HepG2 (cell line): ENCODE measurements around the gene LAMTOR1. TPM values are rescaled to one million over a fixed set of nuclear protein-coding genes. Genes with fewer than 3 reads are reported as not detected.

Experiments used
- ATAC-seq: fragments of 200-7000 bp; cut with Tn5 transposase; 3 replicates; pipeline ENCODE4 v1.9.1; 2020; ENCODE audit warnings: mild to moderate bottlenecking, moderate library complexity
- BruUV-seq: library from RNA; stranded (reverse); fragments of 400-500 nt; replicated peaks from 2 replicates; lab custom pipeline; 2021; lab: Mats Ljungman, UMichigan
- CTCF ChIA-PET: fragments of 300-600 bp; formaldehyde crosslinking; extraction: SDS; loops from one replicate; lab custom pipeline; 2021; ENCODE audit warnings: low total read pairs, inconsistent platforms, low intra/inter-chr PET ratio; lab: Yijun Ruan, JAX
- POLR2A ChIA-PET: fragments of 350-600 bp; sonication (Branson Sonifier 250); formaldehyde crosslinking; loops from one replicate; lab custom pipeline; 2020; ENCODE audit warnings: antibody characterized with exemption, inconsistent platforms; lab: Yijun Ruan, JAX
- DNase-seq: peaks from one replicate; pipeline ENCODE4 v3.0.0-alpha.2; 2015; ENCODE audit warnings: low spot score
- FAIRE-seq: peaks from 3 replicates; lab custom pipeline; 2011; peaks lifted over from hg19 to GRCh38; lab: Jason Lieb, UNC
- H2AFZ ChIP-seq: one replicate; pipeline ENCODE4 v1.6.1; 2011; ENCODE audit warnings: low read length, inconsistent platforms
- H3K27ac ChIP-seq: fragments of 300-600 bp; 3 replicates; pipeline ENCODE4 v1.8.0; 2011; ENCODE audit warnings: mixed run types, mild to moderate bottlenecking, mixed read lengths, low read length, inconsistent platforms; ENCODE audit not compliant: insufficient read depth; ENCODE audit errors: extremely low read length
- H3K27me3 ChIP-seq, 2 experiments: fragments of 200-600 bp in 1 of 2; 2 replicates in 1 of 2; 3 replicates in 1 of 2; pipeline versions ENCODE4 v1.6.0 to v1.8.0; 2011; ENCODE audit warnings: low read length in 2 of 2, mild to moderate bottlenecking in 2 of 2, moderate library complexity in 2 of 2, inconsistent platforms in 1 of 2; ENCODE audit not compliant: insufficient read depth in 2 of 2, control insufficient read depth in 1 of 2
- H3K36me3 ChIP-seq, 2 experiments: fragments of 200-600 bp in 1 of 2; replicated peaks in 1 of 2; 2 replicates in 1 of 2; 3 replicates in 1 of 2; pipeline versions ENCODE4 v1.5.1 to v1.8.0; 2011; ENCODE audit warnings: low read length in 2 of 2, inconsistent platforms in 1 of 2; ENCODE audit not compliant: insufficient read depth in 2 of 2, control insufficient read depth in 1 of 2
- H3K4me1 ChIP-seq: 2 replicates; pipeline ENCODE4 v1.5.1; 2012; ENCODE audit warnings: low read length, inconsistent platforms; ENCODE audit not compliant: insufficient read depth
- H3K4me2 ChIP-seq: 2 replicates; pipeline ENCODE4 v1.6.0; 2011; ENCODE audit warnings: low read depth, low read length, inconsistent platforms
- H3K4me3 ChIP-seq, 3 experiments: fragments of 200-600 bp in 1 of 3; sonication (generic), shearing (Covaris generic) in 1 of 3; replicated peaks in 1 of 3; 2 replicates each; pipeline ENCODE4 v1.5.1; 2011 to 2016; ENCODE audit warnings: low read length in 3 of 3, inconsistent platforms in 2 of 3, low read depth in 2 of 3, mild to moderate bottlenecking in 2 of 3, control low read depth in 1 of 3, mixed read lengths in 1 of 3; ENCODE audit not compliant: insufficient read depth in 1 of 3
- H3K79me2 ChIP-seq: one replicate; pipeline ENCODE4 v1.6.1; 2011; ENCODE audit warnings: low read length, inconsistent platforms; ENCODE audit not compliant: insufficient read depth
- H3K9ac ChIP-seq: 2 replicates; pipeline ENCODE4 v1.6.0; 2011; ENCODE audit warnings: mild to moderate bottlenecking, low read depth, low read length, inconsistent platforms; ENCODE audit not compliant: insufficient read depth
- H3K9me3 ChIP-seq: 2 replicates; pipeline ENCODE4 v1.5.1; 2012; ENCODE audit warnings: mild to moderate bottlenecking, low read length
- H4K20me1 ChIP-seq: 2 replicates; pipeline ENCODE4 v1.6.0; 2011; ENCODE audit warnings: inconsistent platforms, mild to moderate bottlenecking, low read length, moderate library complexity; ENCODE audit not compliant: insufficient read depth
- ARID2 ChIP-seq: sonication (generic); formaldehyde crosslinking; IDR thresholded peaks from 2 replicates; pipeline ENCODE4 v1.8.1; 2022; ENCODE audit warnings: mild to moderate bottlenecking, missing genetic modification reagents, borderline replicate concordance
- CHCHD3 ChIP-seq: sonication (generic); formaldehyde crosslinking; IDR thresholded peaks from 2 replicates; pipeline ENCODE4 v1.8.0; 2022; ENCODE audit warnings: mild to moderate bottlenecking, missing genetic modification reagents, moderate library complexity
- FOSL1 ChIP-seq: sonication (generic); formaldehyde crosslinking; IDR thresholded peaks from 2 replicates; pipeline ENCODE4 v1.9.0; 2021; ENCODE audit warnings: missing genetic modification reagents, borderline replicate concordance
- FOXJ3 ChIP-seq: sonication (generic); formaldehyde crosslinking; IDR thresholded peaks from 2 replicates; pipeline ENCODE4 v1.4.0; 2020; ENCODE audit warnings: missing genetic modification reagents, mild to moderate bottlenecking, borderline replicate concordance
- NPAS2 ChIP-seq: sonication (generic); formaldehyde crosslinking; IDR thresholded peaks from 2 replicates; pipeline ENCODE4 v1.8.0; 2022; ENCODE audit warnings: mild to moderate bottlenecking, missing genetic modification reagents, borderline replicate concordance
- ONECUT2 ChIP-seq: sonication (generic); formaldehyde crosslinking; IDR thresholded peaks from 2 replicates; pipeline ENCODE4 v1.4.0; 2020; ENCODE audit warnings: missing genetic modification reagents
- SALL1 ChIP-seq: sonication (generic); formaldehyde crosslinking; IDR thresholded peaks from 2 replicates; pipeline ENCODE4 v1.8.0; 2022; ENCODE audit warnings: mild to moderate bottlenecking, missing genetic modification reagents
- SALL2 ChIP-seq: sonication (generic); formaldehyde crosslinking; IDR thresholded peaks from 2 replicates; pipeline ENCODE4 v1.8.1; 2023; ENCODE audit warnings: mild to moderate bottlenecking, missing genetic modification reagents, inconsistent platforms
- SETDB1 ChIP-seq: sonication (generic); formaldehyde crosslinking; IDR thresholded peaks from 2 replicates; pipeline ENCODE4 v1.5.1; 2020; ENCODE audit warnings: missing genetic modification reagents, mild to moderate bottlenecking, borderline replicate concordance
- SNAPC4 ChIP-seq: sonication (generic); formaldehyde crosslinking; IDR thresholded peaks from 2 replicates; pipeline ENCODE4 v1.4.0; 2020; ENCODE audit warnings: mild to moderate bottlenecking, missing genetic modification reagents
- ZNF224 ChIP-seq: sonication (generic); formaldehyde crosslinking; IDR thresholded peaks from 2 replicates; pipeline ENCODE4 v1.5.0; 2020; ENCODE audit warnings: mild to moderate bottlenecking, missing genetic modification reagents
- ZNF282 ChIP-seq: fragments of 450-650 bp; IDR thresholded peaks from 2 replicates; pipeline ENCODE4 v1.6.1; 2018; ENCODE audit not compliant: partially characterized antibody
- ZNF503 ChIP-seq: sonication (generic); formaldehyde crosslinking; IDR thresholded peaks from 2 replicates; pipeline ENCODE4 v1.4.0; 2020; ENCODE audit warnings: missing genetic modification reagents
- WGBS: methylation state at CpG from one replicate; pipeline ENCODE4 v1.1.6; 2017; ENCODE audit warnings: low lambda C conversion rate; 5-methylcytosine and 5-hydroxymethylcytosine counted together
- in situ Hi-C: cut with HindIII; loops from 2 replicates; pipeline ENCODE4 v1.10.0; 2017; ENCODE audit warnings: low pct_unique_long_range_greater_than_20kb; ENCODE audit not compliant: extremely low pct_ligation_motif_present
- intact Hi-C: fragments of 100-400 bp; cut with micrococcal nuclease; formaldehyde crosslinking; loops from one replicate; pipeline ENCODE4 v1.10.0; 2022; ENCODE audit not compliant: unreplicated experiment
- polyA plus RNA-seq, 8 experiments: library from polyadenylated mRNA; depleted of rRNA in 3 of 8; stranded (reverse) in 7 of 8; unstranded in 1 of 8; fragments of >200 nt; fragmentation: Illumina TruSeq in 4 of 8; extraction: Trizol in 4 of 8; gene quantifications; 2 replicates each; pipeline versions ENCODE4 v1.2.1 to v1.2.3, GENCODE V29; 2011 to 2016; ENCODE audit warnings: low read depth in 4 of 8, missing spikeins in 1 of 8, mixed read lengths in 1 of 8; ENCODE audit not compliant: insufficient read depth in 1 of 8
- total RNA-seq, 5 experiments: library from RNA; depleted of rRNA; stranded (reverse); fragments of >200 nt; fragmentation: Illumina TruSeq; extraction: Trizol; gene quantifications; 2 replicates each; pipeline ENCODE4 v1.2.3, GENCODE V29; 2016; ENCODE audit warnings: low read depth in 1 of 5
- TF ChIP-seq, protein P1 (sequence below): sonication (generic); formaldehyde crosslinking; IDR thresholded peaks from 2 replicates; pipeline ENCODE4 v1.8.0; 2022; ENCODE audit warnings: missing genetic modification reagents, mild to moderate bottlenecking, inconsistent platforms, borderline replicate concordance
- TF ChIP-seq, protein P2 (sequence below): sonication (generic); formaldehyde crosslinking; IDR thresholded peaks from 2 replicates; pipeline ENCODE4 v1.8.0; 2022; ENCODE audit warnings: missing genetic modification reagents, low read depth, mild to moderate bottlenecking, borderline replicate concordance

The LAMTOR1 gene
- total and polyA plus RNA-seq, 2 of the 13 experiments (the other 11 are each of a cell fraction or from before 2014, with no cell fraction given): 60.4 to 66.0 TPM

- Histone ChIP-seq H3K27me3 (no peaks in the 10 kb centered on the region), H3K9me3 (no peaks in the 10 kb centered on the region), H3K9ac (no peak overlapping the region), H3K4me2 (no peak overlapping the region), H4K20me1 (no peaks in the 10 kb centered on the region), H3K36me3 (peaks cover 2 to 6% of the 10 kb centered on the region in 2 experiments; a peak in 2 of 5 replicates), H3K27ac (no peak overlapping the region), H3K79me2 (no peaks in the 10 kb centered on the region), H3K4me3 (no peak overlapping the region), H2AFZ (no peak overlapping the region), H3K4me1 (peaks cover 17% of the 10 kb centered on the region)
- no peak for DNase-seq
- WGBS: 97% methylated on average over 4 of the region's 4 CpGs
- no peak for FAIRE-seq
- intact Hi-C loops (no loop called here), in situ Hi-C loops (no loop called here)
- ChIA-PET CTCF (interaction anchor here (4.7 kb wide), 1 partner anchor 63 kb away, joined by 67 read pairs; no protein-coding TSS in a partner anchor), POLR2A (no interaction called here)
- no TSS peak for BruUV-seq
- ATAC-seq: no peak
- no peak for TF ChIP-seq NPAS2 (CRISPR knock-in tag)
- no peak for TF ChIP-seq SALL1 (CRISPR knock-in tag)
- no peak for TF ChIP-seq SALL2 (CRISPR knock-in tag)
- no peak for TF ChIP-seq ARID2 (CRISPR knock-in tag)
- TF ChIP-seq, protein P1, sequence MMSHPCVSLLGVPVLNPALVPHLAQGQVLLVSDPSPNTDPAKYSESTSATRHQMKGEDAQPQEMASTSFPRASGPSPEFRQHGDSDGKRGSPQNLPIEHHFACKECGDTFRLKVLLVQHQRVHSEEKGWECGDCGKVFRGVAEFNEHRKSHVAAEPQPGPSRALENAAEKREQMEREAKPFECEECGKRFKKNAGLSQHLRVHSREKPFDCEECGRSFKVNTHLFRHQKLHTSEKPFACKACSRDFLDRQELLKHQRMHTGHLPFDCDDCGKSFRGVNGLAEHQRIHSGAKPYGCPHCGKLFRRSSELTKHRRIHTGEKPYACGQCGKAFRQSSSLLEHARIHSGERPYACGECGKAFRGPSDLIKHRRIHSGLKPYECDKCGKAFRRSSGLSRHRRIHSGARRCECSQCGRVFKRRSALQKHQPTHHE (CRISPR knock-in tag): no peak
- no peak for TF ChIP-seq FOXJ3 (CRISPR knock-in tag)
- no peak for TF ChIP-seq ZNF503 (CRISPR knock-in tag)
- TF ChIP-seq ONECUT2 (CRISPR knock-in tag): no peak
- TF ChIP-seq CHCHD3: no peak
- no peak for TF ChIP-seq ZNF224 (CRISPR knock-in tag)
- no peak for TF ChIP-seq FOSL1 (CRISPR knock-in tag)
- TF ChIP-seq ZNF282: no peak
- TF ChIP-seq SNAPC4: no peak
- no peak for TF ChIP-seq SETDB1 (CRISPR knock-in tag)
- TF ChIP-seq, protein P2, sequence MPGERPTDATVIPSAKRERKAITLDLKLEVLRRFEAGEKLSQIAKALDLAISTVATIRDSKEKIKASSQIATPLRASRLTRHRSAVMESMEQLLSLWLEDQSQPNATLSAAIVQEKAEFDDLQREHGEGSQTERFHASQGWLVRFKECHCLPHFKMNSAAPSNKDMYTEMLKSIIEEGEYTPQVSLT (CRISPR knock-in tag): no peak
Observed at GRCh38 chr11:72088076-72088808, 14.9 kb downstream of the LAMTOR1 start.
